GM19240 (cell line): Measurements from ENCODE around the gene ARL15.
"Not testable (repeated sequence)": the region's sequence is repeated elsewhere in the genome, so short reads cannot be mapped to it uniquely, and the experiment has no call there.

Source experiments
- DNase-seq: peaks from one replicate; pipeline ENCODE4 v3.0.0; 2011; ENCODE audit warnings: low spot score; ENCODE audit not compliant: insufficient read length

The ARL15 gene

DNA sequence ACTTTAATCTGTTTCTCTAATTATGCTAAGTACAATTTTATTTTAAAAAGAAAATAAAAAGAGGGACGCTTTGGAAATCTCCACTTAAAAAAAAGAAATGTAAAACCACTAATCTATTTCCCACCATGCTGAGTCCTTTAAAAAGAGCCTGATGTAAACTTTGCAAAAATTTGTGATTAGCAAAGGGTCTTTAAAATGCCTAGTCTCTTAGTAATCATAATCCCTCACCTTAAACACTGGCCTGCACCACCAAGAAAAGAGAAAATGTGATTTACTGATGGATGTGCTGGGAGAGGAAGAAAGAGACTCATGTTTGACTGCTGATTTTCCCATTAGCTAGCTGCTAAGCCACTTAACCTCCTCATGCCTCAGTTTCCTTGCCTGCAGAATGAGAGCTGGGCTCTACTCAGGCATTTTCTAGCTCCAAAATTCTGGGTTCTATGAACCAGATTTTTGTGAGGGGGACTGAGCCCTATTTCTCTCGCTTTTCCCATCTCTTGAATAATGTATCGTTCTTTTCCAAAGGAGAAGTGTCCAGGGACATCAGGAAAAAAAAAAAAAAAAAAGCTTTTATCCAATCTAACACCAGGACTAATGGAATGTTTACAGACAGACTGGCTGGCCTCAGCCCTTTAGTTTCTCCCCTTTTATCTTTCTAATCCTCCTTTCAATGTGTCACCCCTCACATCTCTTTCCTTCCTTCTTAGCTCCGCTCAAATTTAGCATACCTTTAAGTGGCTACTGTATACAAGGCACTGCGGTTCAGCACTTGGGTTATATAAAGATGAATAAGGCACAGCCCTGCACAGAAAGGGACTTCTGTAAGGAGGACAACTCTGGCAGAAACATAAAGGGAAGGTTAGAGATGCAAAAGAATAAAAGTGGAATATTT, 312.4 kb downstream of the ARL15 start:
- DNase-seq, result no peak

DNA sequence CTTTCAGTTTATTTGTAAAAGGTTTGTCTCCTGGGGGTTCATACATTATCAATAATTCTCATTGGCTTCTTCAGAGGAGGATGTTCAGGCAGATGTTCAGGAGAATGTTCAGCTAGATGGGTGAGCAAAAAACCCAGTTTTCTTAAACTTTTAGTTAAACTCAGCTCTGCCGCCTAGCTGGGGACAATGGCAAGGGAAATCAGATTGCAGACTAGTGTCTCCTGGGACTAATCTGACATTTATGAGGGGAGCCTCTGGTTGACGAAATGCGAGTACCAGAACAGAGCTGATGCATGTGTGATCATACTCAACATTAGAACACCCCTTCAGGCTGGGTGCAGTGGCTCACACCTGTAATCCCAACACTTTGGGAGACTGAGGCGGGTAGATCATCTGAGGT, 314.4 kb downstream of the ARL15 start:
- no peak for DNase-seq

DNA sequence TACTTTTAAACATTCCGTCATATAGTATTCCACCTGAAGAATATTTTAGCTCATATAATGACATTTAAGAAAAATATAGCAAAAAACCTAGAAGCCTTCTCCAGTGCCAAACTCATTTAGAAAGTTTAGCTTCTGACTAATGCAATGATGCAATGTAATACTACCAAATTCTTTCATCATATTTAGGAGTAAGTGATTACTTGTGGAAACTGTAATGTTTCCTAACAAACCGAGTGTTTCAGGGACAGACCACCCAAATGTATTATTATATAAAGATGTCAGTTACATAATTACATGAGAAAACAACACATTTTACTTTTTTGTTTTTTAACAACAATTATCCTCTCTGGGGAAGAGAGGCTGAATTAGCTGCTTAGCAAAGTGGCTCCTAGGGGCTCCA, 316.2 kb downstream of the ARL15 start:
- DNase-seq, result no peak

DNA sequence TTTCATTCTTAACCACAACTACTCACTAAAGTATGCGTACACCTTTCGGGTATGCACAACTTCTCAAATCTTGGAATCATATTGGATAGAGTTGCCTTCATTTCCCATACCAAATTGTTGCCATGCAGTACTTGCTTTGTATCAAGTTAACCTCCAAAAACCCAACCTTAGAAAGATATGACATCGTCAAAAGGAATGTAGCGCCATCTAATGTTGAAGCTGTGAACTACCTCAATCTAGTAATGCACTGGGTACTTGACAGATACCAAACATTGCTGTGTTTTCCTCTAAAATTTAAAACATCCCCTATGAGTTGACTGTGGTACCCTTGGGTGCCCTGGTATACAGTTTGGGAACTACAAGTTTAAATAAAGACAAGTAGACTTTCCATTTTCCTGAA, 318.4 kb downstream of the ARL15 start:
- DNase-seq, result no peak

DNA sequence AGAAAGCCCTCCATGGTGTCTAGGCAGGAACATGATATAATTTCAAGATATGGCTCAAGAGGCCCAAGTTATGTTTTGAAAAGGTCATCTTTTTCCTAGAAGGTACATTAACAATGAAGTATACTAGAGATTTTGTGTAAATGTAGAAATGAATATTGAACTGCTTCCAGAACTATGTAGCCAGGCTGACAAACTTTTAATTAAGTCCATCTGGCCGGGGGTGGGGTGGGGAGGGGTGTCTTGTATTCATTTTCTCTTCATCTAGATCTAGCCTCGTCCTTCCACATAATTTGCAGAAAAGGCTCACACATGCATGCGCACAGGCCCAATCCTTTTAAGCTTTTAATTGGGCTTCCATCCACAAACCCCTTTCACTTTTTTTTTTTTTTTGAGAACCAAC, 323.3 kb downstream of the ARL15 start:
- no peak for DNase-seq

DNA sequence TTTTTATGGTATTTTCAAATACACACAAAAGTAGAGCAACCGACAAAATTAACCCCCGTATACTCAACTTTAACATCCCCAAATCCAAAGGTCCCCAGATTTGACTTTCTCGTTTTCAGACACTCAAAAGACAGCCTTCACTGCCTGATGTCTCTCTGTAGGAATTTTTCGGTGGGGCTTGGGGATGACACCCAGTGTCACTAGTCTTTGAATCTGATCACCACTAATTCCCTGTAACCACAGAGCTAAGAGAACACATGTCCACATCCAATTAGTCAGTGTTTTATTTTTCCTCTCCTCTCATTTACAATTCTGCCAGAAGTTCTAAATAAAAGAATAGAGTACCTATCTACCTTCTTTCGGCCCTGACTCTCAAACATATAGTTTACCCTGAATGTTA, 324.6 kb downstream of the ARL15 start:
- DNase-seq, result no peak

DNA sequence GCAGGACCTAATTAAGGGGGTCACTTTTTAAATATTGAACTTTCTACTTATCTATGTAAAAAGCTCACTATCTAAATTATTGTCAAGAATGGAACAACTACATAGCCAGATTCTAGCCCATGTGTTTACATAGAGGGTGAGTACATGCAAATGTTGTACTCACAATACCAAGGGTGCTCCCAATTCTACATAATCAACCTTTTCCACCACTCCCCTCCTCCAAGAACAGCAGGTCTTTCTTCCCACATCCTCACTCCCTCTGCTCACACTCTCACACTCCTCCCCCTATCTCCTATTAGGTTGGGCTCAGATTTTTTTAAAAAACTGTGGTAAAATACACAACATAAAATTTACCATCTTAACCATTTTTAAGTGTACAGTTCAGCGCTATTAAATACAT, 325.4 kb downstream of the ARL15 start:
- no peak for DNase-seq

DNA sequence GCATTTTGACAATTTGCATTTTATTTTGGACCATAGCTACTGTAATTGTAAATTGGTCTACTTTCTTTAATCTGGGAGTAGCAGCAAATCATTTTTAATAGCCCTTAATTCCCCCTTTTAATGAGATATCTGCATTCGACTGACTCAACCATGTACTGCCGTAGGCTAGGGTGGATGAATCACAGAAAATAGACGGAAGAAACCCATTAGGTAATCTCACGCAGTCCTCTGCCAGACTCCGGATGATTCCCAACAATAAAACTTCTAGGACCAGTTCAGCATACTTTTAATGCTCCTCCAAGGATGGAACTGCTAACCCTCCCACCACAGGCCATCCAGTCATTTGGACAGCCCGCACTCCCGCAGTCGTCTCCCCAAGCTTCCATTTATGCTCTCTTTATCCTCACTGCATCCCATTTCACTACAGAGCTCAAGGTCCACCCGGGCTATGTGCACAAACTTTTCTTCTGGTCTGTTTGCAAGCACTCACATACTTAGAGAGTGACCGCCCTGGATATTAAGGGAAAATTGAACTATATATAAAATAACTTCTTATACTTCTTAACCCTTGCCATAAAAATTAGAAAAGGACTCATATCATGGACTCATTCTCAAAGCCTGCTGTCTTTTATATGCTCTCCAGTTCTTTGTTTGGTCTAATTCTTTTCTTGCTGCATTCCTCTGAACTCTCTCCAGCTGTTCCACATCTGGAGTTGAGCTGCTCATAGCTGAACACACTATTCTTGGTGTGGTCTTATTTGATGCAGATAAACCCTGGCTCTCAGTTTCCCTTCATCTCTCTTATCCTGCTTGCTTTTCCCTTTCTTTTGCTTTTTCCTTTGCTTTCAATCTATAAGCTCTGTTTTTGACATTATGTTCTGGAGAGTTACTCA, 326.6 kb downstream of the ARL15 start:
- no peak for DNase-seq

DNA sequence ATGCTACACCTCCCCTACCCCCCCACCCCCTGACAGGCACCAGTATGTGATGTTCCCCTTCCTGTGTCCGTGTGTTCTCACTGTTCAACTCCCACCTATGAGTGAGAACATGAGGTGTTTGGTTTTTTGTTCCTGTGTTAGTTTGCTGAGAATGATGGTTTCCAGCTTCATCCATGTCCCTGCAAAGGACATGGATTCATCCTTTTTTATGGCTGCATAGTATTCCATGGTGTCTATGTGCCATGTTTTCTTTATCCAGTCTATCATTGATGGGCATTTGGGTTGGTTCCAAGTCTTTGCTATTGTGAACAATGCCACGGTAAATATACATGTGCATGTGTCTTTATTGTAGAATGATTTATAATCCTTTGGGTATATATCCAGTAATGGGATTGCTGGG, 328.1 kb downstream of the ARL15 start:
- not testable (repeated sequence) for DNase-seq

DNA sequence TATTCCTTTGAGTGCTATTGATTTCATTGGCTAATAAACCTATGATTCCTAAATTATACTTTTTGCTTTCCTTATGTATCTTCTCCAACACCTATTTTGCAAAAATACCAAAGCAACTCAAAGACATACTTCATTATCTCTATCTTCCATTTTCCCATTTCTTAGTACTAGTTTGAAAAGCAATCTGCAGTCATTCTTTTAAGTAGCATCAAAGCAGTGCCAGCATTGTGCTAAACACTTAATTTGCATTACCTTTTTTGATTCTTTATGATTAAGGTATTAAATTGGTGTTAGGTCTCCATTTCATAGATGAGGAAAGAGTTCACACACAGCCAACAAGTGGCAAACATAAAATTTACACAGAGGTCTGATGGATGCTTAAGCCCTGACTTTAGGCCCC, 330.3 kb downstream of the ARL15 start:
- DNase-seq, result no peak

DNA sequence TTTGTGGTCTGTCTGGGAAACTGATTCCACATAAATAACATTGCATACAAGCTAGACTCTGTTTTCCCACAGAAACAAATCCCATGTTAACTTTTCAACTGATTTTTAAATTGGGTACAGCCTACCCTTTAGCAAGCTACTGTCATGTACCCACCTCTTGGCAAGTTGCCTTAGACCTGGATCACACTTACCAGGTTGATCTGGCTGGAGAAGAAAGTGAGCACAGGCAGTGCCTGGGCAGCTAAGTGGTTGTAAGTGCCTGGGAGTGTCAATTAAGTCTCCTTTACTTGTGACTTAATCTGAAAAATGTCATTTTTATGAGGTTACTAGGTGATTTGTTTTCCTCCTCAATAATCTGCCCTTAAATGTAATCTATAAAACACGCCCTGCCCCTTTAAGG, 336.4 kb downstream of the ARL15 start:
- DNase-seq, result no peak

DNA sequence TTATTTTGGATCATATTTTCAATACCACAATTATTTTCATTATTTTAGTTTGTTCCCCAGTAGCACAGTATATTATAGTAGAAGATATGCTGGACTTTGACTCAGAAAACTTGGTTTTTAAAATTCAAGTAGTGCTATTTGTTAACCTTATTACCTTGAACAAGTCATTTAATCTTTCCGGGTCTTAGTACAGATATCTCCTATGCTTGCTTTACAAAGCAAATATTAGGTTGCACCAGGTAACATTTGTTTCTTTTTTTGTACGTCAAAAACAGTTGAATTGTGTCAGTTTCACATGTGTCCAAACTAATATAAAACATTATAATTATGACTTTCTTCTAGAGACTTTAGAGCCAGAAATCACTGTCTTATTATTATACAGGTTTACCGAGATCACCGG, 338.1 kb downstream of the ARL15 start:
- no peak for DNase-seq

DNA sequence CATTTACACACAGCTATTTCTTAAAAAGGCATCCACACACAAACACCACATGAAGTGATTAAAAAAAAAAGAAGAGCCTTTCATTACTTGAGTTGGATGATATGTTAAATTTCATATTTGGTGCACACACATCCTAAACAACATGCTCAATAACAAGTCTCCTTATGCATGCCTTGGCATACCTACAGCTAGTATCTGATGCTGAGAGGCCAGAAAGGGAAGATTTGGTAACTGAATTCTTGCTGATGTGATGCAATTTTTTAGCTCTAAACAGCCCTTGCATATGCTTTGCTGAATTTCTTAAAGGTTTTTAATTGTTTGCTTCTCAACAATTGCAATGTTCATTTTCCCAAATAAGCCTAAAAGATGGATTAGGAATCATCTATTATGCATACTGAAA, 338.8 kb downstream of the ARL15 start:
- DNase-seq, result no peak

DNA sequence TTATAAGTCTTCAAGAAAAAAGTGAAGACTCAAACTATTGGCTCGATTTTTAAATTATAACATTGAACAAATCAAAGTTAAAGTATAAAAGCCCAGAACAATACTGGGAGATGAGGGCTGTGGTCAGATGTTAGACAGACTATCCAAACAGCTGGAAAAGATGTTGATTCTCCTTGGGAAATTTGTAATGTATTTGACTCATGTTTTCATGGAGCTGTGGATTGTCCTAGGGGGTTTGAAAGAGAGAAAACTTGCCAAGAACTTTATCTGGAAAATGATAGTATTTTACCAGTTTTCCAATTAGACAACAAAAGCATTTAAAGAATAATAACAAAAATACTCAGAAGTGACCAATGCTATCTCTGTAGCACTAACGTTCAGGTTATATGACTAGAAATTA, 339.2 kb downstream of the ARL15 start:
- no peak for DNase-seq

DNA sequence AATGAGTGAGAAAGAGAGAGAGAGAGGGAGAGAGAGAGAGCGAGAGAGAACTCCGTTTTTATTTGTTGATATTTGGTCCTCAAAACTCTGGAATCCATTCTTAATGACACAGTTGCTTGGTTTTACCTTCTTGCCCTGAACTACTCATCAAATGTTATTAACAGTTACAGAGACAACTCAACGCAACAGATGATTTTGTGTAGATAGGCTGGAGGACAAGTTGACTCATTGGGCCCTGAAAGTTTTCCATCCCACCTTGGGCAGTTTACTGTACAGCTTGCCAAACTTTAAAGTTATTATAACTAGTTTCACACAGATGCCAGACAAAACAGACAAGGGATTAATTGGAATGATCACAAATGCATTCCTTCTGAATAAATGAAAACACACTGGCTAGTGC, 339.9 kb downstream of the ARL15 start:
- no peak for DNase-seq

DNA sequence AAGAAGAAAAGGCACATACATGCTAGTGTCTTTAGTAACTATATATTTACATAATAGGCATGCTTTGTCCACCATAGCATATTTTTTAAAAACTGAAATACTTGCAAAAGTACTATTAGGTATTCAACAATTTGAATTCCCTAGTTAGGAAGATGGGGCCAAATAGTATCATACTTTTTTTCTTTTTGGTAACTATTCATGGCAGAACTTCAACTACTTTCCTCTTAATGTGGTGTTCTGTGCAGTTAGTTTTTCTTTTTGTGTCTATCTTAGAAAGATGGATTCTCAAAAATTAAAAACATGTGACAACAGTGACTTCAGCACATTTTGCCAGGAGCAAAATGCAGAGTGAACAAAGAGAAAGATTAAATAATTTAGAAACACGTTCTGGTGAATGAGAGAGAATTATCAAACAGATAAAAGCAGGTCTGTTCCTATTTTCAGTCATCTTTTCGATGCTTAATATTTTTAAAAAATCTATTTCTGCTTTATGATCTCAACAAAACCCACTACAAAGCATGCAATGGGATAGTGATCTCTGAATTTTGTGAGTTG, 341.1 kb downstream of the ARL15 start:
- DNase-seq, result no peak

DNA sequence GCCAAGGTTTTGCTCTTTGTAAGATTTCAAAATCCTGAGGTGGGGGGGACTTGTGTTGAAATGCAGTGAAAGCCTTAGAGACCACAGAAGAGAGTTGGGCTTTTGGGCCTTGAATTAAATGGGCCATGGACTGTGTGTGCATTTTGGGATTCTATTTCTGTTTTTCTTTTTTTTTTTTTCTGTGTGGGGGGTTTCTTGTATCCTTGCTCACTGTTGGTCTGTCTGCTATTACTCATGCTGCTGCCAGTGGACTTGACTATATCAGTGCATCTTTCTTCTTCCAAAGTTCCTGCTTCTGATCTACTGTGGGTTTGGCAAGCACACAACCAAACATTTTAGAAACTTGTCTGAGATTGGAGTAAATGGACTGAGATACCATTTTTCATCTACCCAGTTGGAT, 344.9 kb downstream of the ARL15 start:
- no peak for DNase-seq

DNA sequence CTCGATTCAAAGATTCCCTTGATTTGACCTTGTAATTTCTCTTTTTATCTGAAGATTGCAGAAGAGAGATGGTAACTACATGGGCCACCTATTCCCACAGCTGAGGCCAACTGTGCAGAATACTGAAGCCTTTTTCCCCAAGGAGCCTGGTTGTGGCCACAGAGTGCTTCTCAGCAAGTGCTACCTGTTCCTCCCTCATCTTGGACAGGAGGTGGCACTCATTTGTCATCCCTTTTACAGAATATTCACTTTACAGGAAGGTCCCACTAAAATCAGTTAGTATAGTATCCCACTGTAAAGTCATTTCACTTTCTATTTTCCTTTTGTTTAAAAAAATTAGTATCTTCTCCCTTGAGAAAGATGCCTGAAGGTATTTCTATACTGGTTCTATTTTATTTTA, 346.4 kb downstream of the ARL15 start:
- DNase-seq, result no peak

DNA sequence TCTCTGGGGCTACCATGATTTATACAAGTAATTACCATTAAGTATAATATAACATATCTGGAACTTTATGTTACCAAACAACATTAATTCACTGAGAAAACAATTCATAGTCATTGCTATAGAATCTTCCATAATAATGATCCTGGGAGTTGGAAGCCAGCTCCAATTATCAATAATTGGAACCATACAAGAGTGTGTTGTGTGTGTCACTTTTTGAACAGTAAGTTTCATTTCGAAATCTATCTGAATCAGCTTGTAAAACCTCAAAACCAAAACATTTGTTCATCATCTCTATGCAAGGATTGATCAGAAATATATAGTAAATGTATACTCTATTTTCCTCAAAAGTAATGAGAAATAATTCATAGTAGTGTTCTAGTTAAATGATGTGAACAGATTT, 348.1 kb downstream of the ARL15 start:
- DNase-seq, result no peak

DNA sequence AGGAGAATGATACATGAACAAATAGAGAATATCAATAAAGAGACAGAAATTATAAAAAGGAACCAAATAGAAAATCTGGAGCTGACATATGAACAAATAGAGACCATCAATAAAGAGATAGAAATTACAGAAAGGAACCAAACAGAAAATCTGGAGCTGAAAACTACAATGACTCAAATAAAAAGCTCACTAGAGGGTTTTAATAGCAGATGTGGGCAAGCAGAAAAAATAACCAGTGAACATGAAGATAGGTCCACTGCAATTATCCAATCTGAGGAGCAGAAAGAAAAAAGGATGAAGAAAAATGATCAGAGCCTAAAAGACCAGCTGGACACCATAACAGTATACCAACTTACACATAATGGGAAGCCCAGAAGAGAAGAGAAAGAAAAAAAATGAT, 353.7 kb downstream of the ARL15 start:
- DNase-seq, result no peak

DNA sequence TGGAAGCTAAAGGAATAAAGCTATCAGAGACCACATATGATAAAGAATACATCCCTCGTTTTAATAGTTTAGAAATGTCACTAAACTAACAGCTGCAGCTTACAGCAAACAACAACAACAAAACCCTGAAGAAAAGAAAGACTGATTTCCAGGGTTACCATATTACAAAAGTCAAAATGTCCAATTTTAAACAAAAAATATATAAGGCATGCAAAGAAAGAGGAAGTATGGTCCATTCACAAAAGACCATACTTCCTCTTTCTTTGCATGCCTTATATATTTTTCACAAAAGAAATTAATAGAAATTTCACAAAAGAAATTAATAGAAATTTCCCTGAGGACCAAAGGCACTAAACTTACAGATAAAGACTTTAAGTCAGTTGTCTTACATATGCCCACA, 354.2 kb downstream of the ARL15 start:
- DNase-seq, result no peak

DNA sequence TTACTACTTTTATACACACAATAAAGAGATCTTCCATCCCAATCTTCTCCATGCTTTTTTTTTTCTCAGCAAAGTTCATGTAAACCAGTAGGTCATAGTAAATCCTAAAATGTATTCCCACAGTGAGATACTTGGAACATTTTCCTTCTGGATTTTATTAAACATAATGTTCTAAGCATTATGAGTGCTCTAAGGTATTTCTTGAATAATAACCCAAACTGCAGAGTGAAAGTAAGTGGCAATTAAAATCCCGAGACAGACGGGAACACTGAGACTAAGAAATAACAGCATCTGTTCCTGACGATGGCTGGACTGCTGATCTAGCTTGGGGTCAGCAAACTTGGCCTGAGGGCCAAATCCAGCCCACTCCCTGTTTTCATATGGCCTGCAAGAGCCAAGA, 359.8 kb downstream of the ARL15 start:
- no peak for DNase-seq
